GM18507 (cell line): ENCODE data around the gene USP2.

Source experiments
- DNase-seq: peaks from one replicate; pipeline ENCODE4 v3.0.0; 2011; ENCODE audit warnings: low read depth; ENCODE audit not compliant: insufficient read length; ENCODE audit errors: extremely low spot score
- FAIRE-seq: peaks from 2 replicates; lab custom pipeline; 2011; peaks lifted over from hg19 to GRCh38; lab: Jason Lieb, UNC

Gene USP2

GRCh38 chr11:119367661-119368120 is 13.8 kb downstream of the USP2 start:
- DNase-seq, result no peak
- FAIRE-seq, result no peak

- no peak for FAIRE-seq
- DNase-seq, result no peak
Observed at GRCh38 chr11:119366690-119367620, 14.5 kb downstream of the USP2 start.

GRCh38 chr11:119365071-119365591 is 16.4 kb downstream of the USP2 start:
- DNase-seq, result no peak

GRCh38 chr11:119363851-119364590 is 17.5 kb downstream of the USP2 start:
- peak; percentile 62 for DNase-seq
- no peak for FAIRE-seq

More at GRCh38 chr11:119365071-119365591, 16.4 kb downstream of the USP2 start:
- no peak for FAIRE-seq

- no peak for FAIRE-seq
- no peak for DNase-seq
Observed at GRCh38 chr11:119363081-119363850, 18.2 kb downstream of the USP2 start.

- no peak for FAIRE-seq
Observed at GRCh38 chr11:119362741-119363080, 18.8 kb downstream of the USP2 start.

GRCh38 chr11:119361941-119362725 is 19.4 kb downstream of the USP2 start:
- DNase-seq, result no peak

More at GRCh38 chr11:119362741-119363080, 18.8 kb downstream of the USP2 start:
- DNase-seq, result no peak

GRCh38 chr11:119361056-119361787 is 20.3 kb downstream of the USP2 start:
- DNase-seq (no peak), FAIRE-seq (no peak)

More at GRCh38 chr11:119361941-119362725, 19.4 kb downstream of the USP2 start:
- FAIRE-seq, result no peak

- DNase-seq (no peak), FAIRE-seq (no peak)
Observed at GRCh38 chr11:119359365-119360214, 21.9 kb downstream of the USP2 start.

GRCh38 chr11:119357074-119357473 is 24.4 kb downstream of the USP2 start:
- no peak for DNase-seq
- no peak for FAIRE-seq

GRCh38 chr11:119356349-119357031 is 25.0 kb downstream of the USP2 start:
- FAIRE-seq (peak; percentile 60), DNase-seq (peak; percentile 65)

- FAIRE-seq (no peak), DNase-seq (no peak)
Observed at GRCh38 chr11:119355091-119355843, 26.2 kb downstream of the USP2 start.

GRCh38 chr11:119352857-119353260 is 28.6 kb downstream of the USP2 start:
- no peak for DNase-seq
- no peak for FAIRE-seq

- no peak for FAIRE-seq
- no peak for DNase-seq
Observed at GRCh38 chr11:119351232-119351631, 30.3 kb downstream of the USP2 start.

- no peak for FAIRE-seq
- no peak for DNase-seq
Observed at GRCh38 chr11:119350302-119350701, 31.2 kb downstream of the USP2 start.
